ENCODE data around the gene DCAF5. TPM values are rescaled to one million over a fixed set of nuclear protein-coding genes. Genes with fewer than 3 reads are reported as not detected.

Gene DCAF5
- total RNA-seq, 1 donor: 24.2 TPM

DNA sequence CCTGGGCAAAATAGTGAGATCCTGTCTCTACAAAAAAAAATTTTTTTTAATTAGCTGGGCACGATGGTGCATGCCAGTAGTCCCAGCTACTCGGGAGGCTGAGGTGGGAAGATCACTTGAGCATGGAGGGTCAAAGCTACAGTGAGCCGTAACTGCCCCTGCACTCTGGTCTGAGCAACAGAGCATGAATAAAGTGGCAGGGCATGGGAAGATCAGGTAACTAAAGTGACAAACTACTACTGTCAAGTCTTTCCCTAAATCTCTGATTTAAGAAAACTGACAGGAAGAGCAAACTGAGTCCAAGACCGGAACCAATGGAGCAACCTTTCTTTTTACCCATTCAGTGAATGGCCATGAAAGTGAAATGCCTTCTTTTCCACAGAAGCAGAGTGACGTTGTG, 10.8 kb downstream of the DCAF5 start:
- no peak for TF ChIP-seq CTCF (IDR thresholded peaks at IDR 0.05; ENCODE audit: insufficient read depth, low read depth, low read length)
- no peak for DNase-seq (ENCODE audit: low read depth)

DNA sequence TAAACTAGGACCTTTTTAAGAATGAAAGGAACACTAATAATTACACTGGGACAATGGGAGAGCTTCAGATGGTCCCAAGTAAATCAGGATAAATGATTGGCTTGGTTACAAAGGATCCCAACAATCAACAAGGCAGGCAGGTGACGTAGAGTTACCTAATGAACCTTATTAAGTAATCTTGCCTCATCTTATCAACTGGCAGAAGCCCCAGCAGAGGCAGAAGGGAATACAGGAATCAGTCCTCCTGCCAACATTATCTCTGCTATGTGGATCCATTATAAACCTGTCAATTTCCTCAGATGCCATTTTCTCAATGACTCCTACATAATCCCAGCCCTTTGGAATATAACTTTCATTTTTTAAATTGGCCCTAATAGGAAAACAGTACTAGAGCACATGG, 11.4 kb downstream of the DCAF5 start:
- no peak for TF ChIP-seq CTCF (IDR thresholded peaks at IDR 0.05; ENCODE audit: insufficient read depth, low read depth, low read length)
- DNase-seq (ENCODE audit: low read depth): no peak
- no peak overlapping the region for H3K4me3 ChIP-seq (ENCODE audit: low read depth, low read length)

More for the DNA sequence above, 10.8 kb downstream of the DCAF5 start:
- H3K4me3 ChIP-seq (ENCODE audit: low read depth, low read length): no peak overlapping the region

DNA sequence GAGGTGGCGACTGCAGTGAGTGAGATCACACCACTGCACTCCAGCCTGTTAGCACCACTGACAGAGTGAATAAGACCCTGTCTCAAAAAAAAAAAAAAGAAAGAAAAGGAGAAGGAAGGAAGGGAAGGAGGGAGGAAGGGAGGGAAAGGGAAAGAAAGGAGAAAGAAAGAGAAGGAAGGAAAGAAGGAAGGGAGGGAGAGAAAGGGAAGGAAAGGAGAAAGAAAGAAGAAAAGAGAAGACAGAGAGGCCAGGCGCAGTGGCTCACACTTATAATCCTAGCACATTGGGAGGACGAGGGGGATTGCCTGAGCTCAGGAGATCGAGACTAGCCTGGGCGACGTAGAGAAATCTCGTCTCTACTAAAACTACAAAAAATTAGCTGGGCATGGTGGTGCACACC, 13.2 kb downstream of the DCAF5 start:
- DNase-seq (ENCODE audit: low read depth): no peak
- no peak for TF ChIP-seq CTCF (IDR thresholded peaks at IDR 0.05; ENCODE audit: insufficient read depth, low read depth, low read length)

GRCh38 chr14:69137843-69138535, 14.9 kb downstream of the DCAF5 start:
- TF ChIP-seq CTCF (IDR thresholded peaks at IDR 0.05; ENCODE audit: insufficient read depth, low read depth, low read length): no peak
- H3K4me3 ChIP-seq (ENCODE audit: low read depth, low read length): no peak overlapping the region
- DNase-seq (ENCODE audit: low read depth): peak; percentile 77

More for the DNA sequence above, 13.2 kb downstream of the DCAF5 start:
- no peak overlapping the region for H3K4me3 ChIP-seq (ENCODE audit: low read depth, low read length)

DNA sequence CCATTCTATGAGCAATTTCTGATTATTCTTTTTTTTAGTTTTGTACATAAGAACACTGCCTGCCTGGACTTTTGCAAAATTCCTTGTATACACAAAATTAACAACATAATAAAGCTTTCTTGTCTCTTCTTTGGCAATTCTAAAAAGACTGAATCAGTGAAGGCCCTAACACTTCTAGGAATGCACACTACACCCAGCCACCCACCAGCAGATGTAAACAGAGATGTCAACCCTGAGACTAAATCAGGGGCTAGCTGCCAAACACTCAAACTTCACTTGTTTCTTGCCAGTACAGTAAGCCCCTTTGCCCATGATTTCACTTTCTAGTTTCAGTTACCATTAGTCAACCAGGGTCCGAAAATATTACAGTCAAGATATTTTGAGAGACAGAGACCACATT, 15.5 kb downstream of the DCAF5 start:
- peak; percentile 16 for DNase-seq (ENCODE audit: low read depth)
- no peak for TF ChIP-seq CTCF (IDR thresholded peaks at IDR 0.05; ENCODE audit: insufficient read depth, low read depth, low read length)

GRCh38 chr14:69135133-69135532, 17.8 kb downstream of the DCAF5 start:
- DNase-seq (ENCODE audit: low read depth): no peak
- no peak for TF ChIP-seq CTCF (IDR thresholded peaks at IDR 0.05; ENCODE audit: insufficient read depth, low read depth, low read length)
- H3K4me3 ChIP-seq (ENCODE audit: low read depth, low read length): no peak overlapping the region

More for the DNA sequence above, 15.5 kb downstream of the DCAF5 start:
- H3K4me3 ChIP-seq (ENCODE audit: low read depth, low read length): no peak overlapping the region

Data from fibroblast of villous mesenchyme (primary cell).